ENCODE results near the gene SIRT6. TPM values are rescaled to one million over a fixed set of nuclear protein-coding genes. Genes with fewer than 3 reads are reported as not detected.

SIRT6 gene
- total RNA-seq, 4 donors from 2014 or later: 16.0 to 24.1 (median 19.9) TPM

DNA sequence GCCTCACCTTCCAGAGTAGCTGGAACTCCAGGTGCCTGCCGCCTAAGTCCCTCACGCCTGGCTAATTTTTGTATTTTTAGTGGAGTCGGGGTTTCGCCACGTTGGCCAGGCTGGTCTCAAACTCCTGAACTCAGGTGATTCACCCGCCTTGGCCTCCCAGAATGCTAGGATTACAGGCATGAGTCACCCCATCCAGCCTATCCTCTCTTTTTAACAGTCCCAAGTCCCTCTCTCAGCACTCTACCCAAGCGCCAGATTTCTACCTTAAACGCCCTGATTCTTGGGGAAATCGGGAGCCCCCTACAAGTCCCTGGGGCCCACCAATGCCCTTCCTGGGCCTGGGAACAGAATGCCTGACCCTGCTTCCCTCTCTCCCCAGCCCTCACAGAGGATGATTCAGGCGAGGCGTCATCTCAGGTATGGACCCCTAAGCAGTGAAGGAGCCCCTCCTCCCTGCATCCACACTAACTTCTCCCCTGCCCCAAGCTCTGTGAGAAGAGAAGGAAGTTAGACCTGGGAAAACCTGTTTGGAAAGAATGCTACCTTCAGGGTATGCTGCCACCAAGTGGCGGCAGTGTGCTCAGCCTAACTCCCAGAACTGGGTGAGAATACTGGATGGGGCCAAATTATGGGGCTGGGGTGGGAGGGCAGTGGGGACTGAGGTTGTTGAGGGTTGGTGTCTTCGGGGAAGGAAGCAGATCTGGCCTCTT lies 26.2 kb upstream of the SIRT6 start:
- WGBS: 81% methylated on average over 12 of the region's 13 CpGs

DNA sequence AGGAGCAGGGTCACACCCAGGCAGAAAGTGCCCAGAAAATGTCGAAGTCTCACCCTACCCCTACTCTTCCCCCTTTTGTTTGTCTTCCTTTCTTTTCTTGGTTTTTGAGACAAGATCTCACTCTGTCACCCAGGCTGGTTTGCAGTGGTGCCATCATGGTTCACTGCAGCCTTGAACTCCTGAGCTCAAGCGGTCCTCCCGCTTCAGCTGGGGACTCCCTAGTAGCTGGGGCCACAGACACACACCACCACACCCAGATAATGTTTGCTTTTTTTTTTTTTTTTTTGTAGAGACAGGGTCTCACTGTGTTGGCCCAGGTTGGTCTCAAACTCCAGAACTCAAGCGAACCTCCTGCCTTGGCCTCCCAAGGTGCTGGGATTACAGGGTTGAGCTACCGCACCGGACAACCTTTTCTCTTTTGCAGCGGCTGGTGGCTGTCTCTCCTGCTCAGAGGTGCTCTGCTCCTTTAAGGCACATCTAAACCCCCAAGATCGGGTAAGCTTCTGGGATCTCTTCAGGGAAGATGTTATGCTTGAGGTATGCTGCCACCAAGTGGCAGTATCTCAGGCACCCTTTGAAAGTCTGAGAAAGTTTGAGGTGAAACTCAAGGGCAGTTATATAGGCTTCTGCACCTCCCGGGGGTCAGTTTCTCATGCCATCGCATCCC lies 24.6 kb upstream of the SIRT6 start:
- intact Hi-C loops (cut with DNase I): loop anchor here (5.0 kb wide), 1 partner anchor 65 kb away; no protein-coding TSS in a partner anchor
- WGBS: 81% methylated on average over 10 of the region's 10 CpGs
- TF ChIP-seq, protein P1, sequence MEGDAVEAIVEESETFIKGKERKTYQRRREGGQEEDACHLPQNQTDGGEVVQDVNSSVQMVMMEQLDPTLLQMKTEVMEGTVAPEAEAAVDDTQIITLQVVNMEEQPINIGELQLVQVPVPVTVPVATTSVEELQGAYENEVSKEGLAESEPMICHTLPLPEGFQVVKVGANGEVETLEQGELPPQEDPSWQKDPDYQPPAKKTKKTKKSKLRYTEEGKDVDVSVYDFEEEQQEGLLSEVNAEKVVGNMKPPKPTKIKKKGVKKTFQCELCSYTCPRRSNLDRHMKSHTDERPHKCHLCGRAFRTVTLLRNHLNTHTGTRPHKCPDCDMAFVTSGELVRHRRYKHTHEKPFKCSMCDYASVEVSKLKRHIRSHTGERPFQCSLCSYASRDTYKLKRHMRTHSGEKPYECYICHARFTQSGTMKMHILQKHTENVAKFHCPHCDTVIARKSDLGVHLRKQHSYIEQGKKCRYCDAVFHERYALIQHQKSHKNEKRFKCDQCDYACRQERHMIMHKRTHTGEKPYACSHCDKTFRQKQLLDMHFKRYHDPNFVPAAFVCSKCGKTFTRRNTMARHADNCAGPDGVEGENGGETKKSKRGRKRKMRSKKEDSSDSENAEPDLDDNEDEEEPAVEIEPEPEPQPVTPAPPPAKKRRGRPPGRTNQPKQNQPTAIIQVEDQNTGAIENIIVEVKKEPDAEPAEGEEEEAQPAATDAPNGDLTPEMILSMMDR (IDR thresholded peaks at IDR 0.05): no peak
- TF ChIP-seq POLR2AphosphoS5 (IDR thresholded peaks at IDR 0.05): no peak

More for the DNA sequence above, 26.2 kb upstream of the SIRT6 start:
- Histone ChIP-seq H3K36me3 (no peaks in the 10 kb centered on the region), H3K27me3 (peaks cover 0 to 57% (median 0%) of the 10 kb centered on the region in 4 donors), H3K4me1 (peaks cover 0 to 8% (median 7%) of the 10 kb centered on the region in 4 donors), H3K9me3 (no peaks in the 10 kb centered on the region), H3K27ac (replicated peaks in 1 of 4) (no peak overlapping the region), H3K4me3 (no peak overlapping the region)
- TF ChIP-seq, protein P1 (IDR thresholded peaks at IDR 0.05): no peak
- TF ChIP-seq POLR2AphosphoS5 (IDR thresholded peaks at IDR 0.05) (no peak), EP300 (IDR thresholded peaks at IDR 0.05) (no peak), POLR2A (IDR thresholded peaks at IDR 0.05; ENCODE audit: low read depth) (no peak)
- no peak for DNase-seq (ENCODE audit: extremely low spot score)
- intact Hi-C loops (cut with DNase I): loop anchor here (5.0 kb wide), 1 partner anchor 66 kb away; no protein-coding TSS in a partner anchor

DNA sequence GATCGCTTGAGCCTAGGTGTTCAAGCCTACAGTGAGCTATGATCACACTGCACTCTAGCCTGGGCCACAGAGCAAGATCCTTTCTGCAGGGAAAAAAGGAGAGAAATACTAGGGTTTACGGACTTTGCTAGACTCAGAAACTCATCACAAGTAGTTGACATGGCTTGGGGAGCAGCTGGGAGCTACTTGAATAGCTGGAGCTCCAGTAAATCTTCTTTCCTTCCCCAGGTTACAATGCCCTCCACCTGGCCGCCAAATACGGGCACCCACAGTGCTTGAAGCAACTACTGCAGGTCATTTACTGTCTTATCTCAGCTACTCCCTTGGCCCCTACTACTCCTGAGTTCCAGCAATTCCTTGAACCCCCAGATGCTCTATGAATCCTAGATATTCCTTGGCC lies 19.4 kb upstream of the SIRT6 start:
- no peaks in the 10 kb centered on the region for H3K9me3 ChIP-seq
- intact Hi-C loops (cut with DNase I): no loop called here
- peaks cover 0 to 17% (median 16%) of the 10 kb centered on the region in 4 donors for H3K4me1 ChIP-seq
- TF ChIP-seq, protein P1 (IDR thresholded peaks at IDR 0.05): no peak
- TF ChIP-seq POLR2A (IDR thresholded peaks at IDR 0.05; ENCODE audit: low read depth) (no peak), EP300 (IDR thresholded peaks at IDR 0.05) (no peak), POLR2AphosphoS5 (IDR thresholded peaks at IDR 0.05) (no peak)
- no peak overlapping the region for H3K4me3 ChIP-seq
- WGBS: 78% methylated on average over 4 of the region's 4 CpGs
- no peak overlapping the region for H3K27ac ChIP-seq (replicated peaks in 1 of 4)
- no peaks in the 10 kb centered on the region for H3K36me3 ChIP-seq
- DNase-seq (ENCODE audit: extremely low spot score): no peak
- peaks cover 3 to 44% (median 20%) of the 10 kb centered on the region in 4 donors for H3K27me3 ChIP-seq

More for the DNA sequence above, 24.6 kb upstream of the SIRT6 start:
- H3K27ac ChIP-seq (replicated peaks in 1 of 4): no peak overlapping the region
- no peak overlapping the region for H3K4me3 ChIP-seq
- no peak for DNase-seq (ENCODE audit: extremely low spot score)
- peaks cover 0 to 8% (median 7%) of the 10 kb centered on the region in 4 donors for H3K4me1 ChIP-seq
- no peaks in the 10 kb centered on the region for H3K9me3 ChIP-seq
- no peaks in the 10 kb centered on the region for H3K36me3 ChIP-seq
- H3K27me3 ChIP-seq: peaks cover 0 to 50% (median 0%) of the 10 kb centered on the region in 4 donors

DNA sequence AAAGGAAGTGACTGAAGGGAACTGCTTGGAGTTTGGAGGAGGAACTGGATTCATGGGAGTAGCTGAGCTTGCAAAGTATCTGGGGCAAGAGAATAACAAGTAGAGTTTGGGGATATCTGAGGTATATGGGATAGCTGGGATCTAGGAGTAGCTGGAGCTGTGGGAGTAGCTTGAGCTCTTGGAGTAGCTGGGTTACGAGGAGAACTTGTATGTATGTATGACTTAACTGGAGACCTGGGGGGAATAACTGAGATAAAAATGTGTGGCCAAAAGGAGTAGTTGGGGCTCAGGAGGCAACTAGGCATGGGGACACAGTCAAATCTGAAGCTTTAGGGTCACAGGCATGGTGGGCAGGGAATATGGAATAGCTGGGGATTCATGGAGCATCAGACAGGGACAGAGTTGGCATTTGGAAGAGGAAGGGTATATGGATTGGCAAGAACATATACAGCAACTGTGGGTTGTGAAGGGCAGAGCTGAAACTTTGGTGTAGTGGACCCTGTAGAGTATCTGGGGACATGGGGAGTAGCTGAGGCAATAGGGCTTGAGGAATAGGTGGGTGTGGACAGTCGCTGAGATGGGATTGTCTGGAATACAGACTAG lies 18.7 kb upstream of the SIRT6 start:
- no peak for DNase-seq (ENCODE audit: extremely low spot score)
- intact Hi-C loops (cut with DNase I): no loop called here
- Histone ChIP-seq H3K4me1 (peaks cover 0 to 17% (median 16%) of the 10 kb centered on the region in 4 donors), H3K27me3 (peaks cover 3 to 52% (median 26%) of the 10 kb centered on the region in 4 donors), H3K36me3 (no peaks in the 10 kb centered on the region), H3K4me3 (no peak overlapping the region), H3K9me3 (no peaks in the 10 kb centered on the region), H3K27ac (replicated peaks in 1 of 4) (no peak overlapping the region)
- 83% methylated on average over 2 of the region's 2 CpGs for WGBS
- TF ChIP-seq, protein P1 (IDR thresholded peaks at IDR 0.05): no peak
- no peak for TF ChIP-seq POLR2AphosphoS5 (IDR thresholded peaks at IDR 0.05)
- TF ChIP-seq EP300 (IDR thresholded peaks at IDR 0.05): no peak
- no peak for TF ChIP-seq POLR2A (IDR thresholded peaks at IDR 0.05; ENCODE audit: low read depth)

All from esophagus muscularis mucosa (tissue), 4 donors.